GM12878 (cell line): ENCODE measurements around the gene MTRF1.

ENCODE experiments used
- CTCF ChIP-seq, 3 experiments: IDR thresholded peaks in 2 of 3; conservative IDR thresholded peaks in 1 of 3; 2 replicates each; pipeline ENCODE4 v1.5.1; 2011; ENCODE audit warnings: low read depth in 3 of 3, low read length in 3 of 3, mild to moderate bottlenecking in 3 of 3, control low read depth in 2 of 3, moderate library complexity in 2 of 3, inconsistent platforms in 1 of 3, mixed read lengths in 1 of 3; ENCODE audit not compliant: control insufficient read depth in 2 of 3, insufficient read depth in 1 of 3; ENCODE audit errors: extremely low read depth in 1 of 3
- EED ChIP-seq: sonication (generic); IDR thresholded peaks from 2 replicates; pipeline ENCODE4 v1.6.1; 2016; ENCODE audit warnings: antibody characterized with exemption, low read depth
- EP300 ChIP-seq, 2 experiments: fragments of 150-350 bp in 1 of 2; IDR thresholded peaks; 2 replicates each; pipeline ENCODE4 v1.6.1; 2011 to 2012; ENCODE audit warnings: low read depth in 2 of 2, low read length in 2 of 2, borderline replicate concordance in 1 of 2, improper control_type of control experiment in 1 of 2, inconsistent platforms in 1 of 2; ENCODE audit not compliant: control insufficient read depth in 1 of 2
- MAX ChIP-seq: IDR thresholded peaks from 2 replicates; pipeline ENCODE4 v1.6.1; 2012; ENCODE audit warnings: low read depth, low read length, improper control_type of control experiment
- MXI1 ChIP-seq: fragments of 150-350 bp; IDR thresholded peaks from 2 replicates; pipeline ENCODE4 v1.6.1; 2011; ENCODE audit warnings: low read depth, mild to moderate bottlenecking, inconsistent platforms, low read length, improper control_type of control experiment
- NRF1 ChIP-seq: conservative IDR thresholded peaks from 2 replicates; pipeline ENCODE4 v1.6.1; 2011; ENCODE audit warnings: mild to moderate bottlenecking, low read depth, low read length, improper control_type of control experiment
- POLR2A ChIP-seq: IDR thresholded peaks from 2 replicates; pipeline ENCODE4 v1.6.1; 2011; ENCODE audit warnings: low read depth, mild to moderate bottlenecking, low read length
- REST ChIP-seq: IDR thresholded peaks from 2 replicates; pipeline ENCODE4 v1.6.1; 2012; ENCODE audit warnings: mild to moderate bottlenecking, low read depth, low read length
- RFX5 ChIP-seq: IDR thresholded peaks from 2 replicates; pipeline ENCODE4 v1.6.1; 2011; ENCODE audit warnings: low read depth, low read length, improper control_type of control experiment
- TAF1 ChIP-seq: IDR thresholded peaks from 2 replicates; pipeline ENCODE4 v1.6.1; 2011; ENCODE audit warnings: mild to moderate bottlenecking, low read depth, low read length, borderline replicate concordance
- TCF12 ChIP-seq: IDR thresholded peaks from 2 replicates; pipeline ENCODE4 v1.6.1; 2011; ENCODE audit warnings: low read depth, mild to moderate bottlenecking, low read length
- YY1 ChIP-seq: IDR thresholded peaks from 2 replicates; pipeline ENCODE4 v1.6.1; 2011; ENCODE audit warnings: low read depth, mild to moderate bottlenecking, low read length
- ZNF24 ChIP-seq: fragments of 450-650 bp; IDR thresholded peaks from 2 replicates; pipeline ENCODE4 v1.6.1; 2017; ENCODE audit warnings: antibody characterized with exemption, mild to moderate bottlenecking
- ZNF687 ChIP-seq: fragments of 450-650 bp; IDR thresholded peaks from 2 replicates; pipeline ENCODE4 v1.6.1; 2017; ENCODE audit warnings: mild to moderate bottlenecking, moderate library complexity

GRCh38 chr13:41244556-41244955 is 18.8 kb downstream of the MTRF1 start:
- TF ChIP-seq YY1: no peak
- no peak for TF ChIP-seq EED
- no peak for TF ChIP-seq NRF1
- TF ChIP-seq CTCF (IDR thresholded peaks at IDR 0.05 in 2 of 3, conservative IDR thresholded peaks at IDR 0.05 in 1 of 3; ENCODE audit: control insufficient read depth in 2 of 3, extremely low read depth in 1 of 3, insufficient read depth in 1 of 3, low read depth in 3 of 3, low read length in 3 of 3): no peak
- TF ChIP-seq EP300 (IDR thresholded peaks at IDR 0.05; ENCODE audit: borderline replicate concordance in 1 of 2, control insufficient read depth in 1 of 2, low read depth in 2 of 2, low read length in 2 of 2): no peak
- no peak for TF ChIP-seq MXI1
- TF ChIP-seq POLR2A: no peak
- no peak for TF ChIP-seq REST
- no peak for TF ChIP-seq ZNF24
- TF ChIP-seq TAF1: no peak
- TF ChIP-seq TCF12: no peak
- TF ChIP-seq ZNF687: no peak
- TF ChIP-seq MAX: no peak
- TF ChIP-seq RFX5: no peak
